ENCODE measurements around the gene UBR4. TPM values are rescaled to one million over a fixed set of nuclear protein-coding genes. Genes with fewer than 3 reads are reported as not detected.

UBR4 gene
- total and polyA plus RNA-seq, 10 of the 15 experiments (the other 5 are each of a cell fraction or from before 2014, with no cell fraction given), result 34.2 to 124 (median 56.2) TPM

GRCh38 chr1:19151537-19151936 is 58.5 kb downstream of the UBR4 start (continued):
- TF ChIP-seq NFIC (IDR thresholded peaks at IDR 0.05; ENCODE audit: low read depth, low read length), result no peak
- no peak for TF ChIP-seq CHD4 (IDR thresholded peaks at IDR 0.05)
- no peak for TF ChIP-seq RELB (IDR thresholded peaks at IDR 0.05; ENCODE audit: low read depth)
- TF ChIP-seq MAX (IDR thresholded peaks at IDR 0.05; ENCODE audit: low read depth, low read length), result no peak
- TF ChIP-seq SMC3 (IDR thresholded peaks at IDR 0.05; ENCODE audit: borderline replicate concordance, low read length), result no peak
- no peak for TF ChIP-seq ZBTB4 (CRISPR knock-in tag; IDR thresholded peaks at IDR 0.05)
- no peak for TF ChIP-seq KLF5 (IDR thresholded peaks at IDR 0.05; ENCODE audit: partially characterized antibody)
- no peak for TF ChIP-seq BMI1 (IDR thresholded peaks at IDR 0.05; ENCODE audit: borderline replicate concordance)

Measured in GM12878 (cell line).